GM12878 (cell line): ENCODE measurements around the gene SUFU. TPM values are rescaled to one million over a fixed set of nuclear protein-coding genes. Genes with fewer than 3 reads are reported as not detected.

ENCODE experiments used
- HDAC2 ChIP-seq: fragments of 200-600 bp; sonication (generic); IDR thresholded peaks from 2 replicates; pipeline ENCODE4 v1.6.1; 2017
- IKZF2 ChIP-seq, 2 experiments: fragments of 450-650 bp; IDR thresholded peaks; 2 replicates each; pipeline ENCODE4 v1.6.1; 2017; ENCODE audit warnings: mild to moderate bottlenecking in 2 of 2, moderate library complexity in 2 of 2
- MYB ChIP-seq: fragments of 150-350 bp; IDR thresholded peaks from 2 replicates; pipeline ENCODE4 v1.6.1; 2014; ENCODE audit warnings: mild to moderate bottlenecking, low read depth, low read length, borderline replicate concordance
- POLR2AphosphoS5 ChIP-seq: IDR thresholded peaks from 2 replicates; pipeline ENCODE4 v1.6.1; 2011; ENCODE audit warnings: mild to moderate bottlenecking, low read length, inconsistent platforms
- RUNX3 ChIP-seq: IDR thresholded peaks from 2 replicates; pipeline ENCODE4 v1.6.1; 2012; ENCODE audit warnings: low read length, inconsistent platforms
- SMARCA5 ChIP-seq: fragments of 450-650 bp; IDR thresholded peaks from 2 replicates; pipeline ENCODE4 v1.6.1; 2017; ENCODE audit warnings: mild to moderate bottlenecking
- YY1 ChIP-seq: IDR thresholded peaks from 2 replicates; pipeline ENCODE4 v1.6.1; 2011; ENCODE audit warnings: low read depth, mild to moderate bottlenecking, low read length
- polyA plus RNA-seq, 11 experiments: library from polyadenylated mRNA; depleted of rRNA in 4 of 11; unstranded in 6 of 11; stranded (reverse) in 5 of 11; fragments of >200 nt; fragmentation: Nextera tagmentation in 4 of 11; fragmentation: Illumina TruSeq in 1 of 11; extraction: Ambion mirVana in 4 of 11; extraction: Trizol in 1 of 11; gene quantifications; 1 replicate in 1 of 11; 2 replicates in 10 of 11; pipeline versions ENCODE4 v1.2.1 to v1.2.3, GENCODE V29; 2011 to 2016; ENCODE audit warnings: inconsistent platforms in 2 of 11, missing spikeins in 2 of 11, low read depth in 1 of 11
- total RNA-seq, 4 experiments: library from RNA; depleted of rRNA in 3 of 4; stranded (reverse); fragments of >200 nt in 3 of 4; fragmentation: Illumina TruSeq in 1 of 4; extraction: Trizol in 1 of 4; gene quantifications; 2 replicates each; pipeline versions ENCODE4 v1.2.1 to v1.2.3, GENCODE V29; 2013 to 2021
- TF ChIP-seq, protein P1 (sequence below), 3 experiments: IDR thresholded peaks in 2 of 3; conservative IDR thresholded peaks in 1 of 3; 2 replicates each; pipeline ENCODE4 v1.5.1; 2011; ENCODE audit warnings: low read depth in 3 of 3, low read length in 3 of 3, mild to moderate bottlenecking in 3 of 3, control low read depth in 2 of 3, moderate library complexity in 2 of 3, inconsistent platforms in 1 of 3, mixed read lengths in 1 of 3; ENCODE audit not compliant: control insufficient read depth in 2 of 3, insufficient read depth in 1 of 3; ENCODE audit errors: extremely low read depth in 1 of 3
- TF ChIP-seq, protein P2 (sequence below): fragments of 450-650 bp; IDR thresholded peaks from 2 replicates; pipeline ENCODE4 v1.6.1; 2017; ENCODE audit warnings: mild to moderate bottlenecking, moderate library complexity

The SUFU gene
- total and polyA plus RNA-seq, 10 of the 15 experiments (the other 5 are each of a cell fraction or from before 2014, with no cell fraction given) = 0.68 to 7.7 (median 2.4) TPM

DNA sequence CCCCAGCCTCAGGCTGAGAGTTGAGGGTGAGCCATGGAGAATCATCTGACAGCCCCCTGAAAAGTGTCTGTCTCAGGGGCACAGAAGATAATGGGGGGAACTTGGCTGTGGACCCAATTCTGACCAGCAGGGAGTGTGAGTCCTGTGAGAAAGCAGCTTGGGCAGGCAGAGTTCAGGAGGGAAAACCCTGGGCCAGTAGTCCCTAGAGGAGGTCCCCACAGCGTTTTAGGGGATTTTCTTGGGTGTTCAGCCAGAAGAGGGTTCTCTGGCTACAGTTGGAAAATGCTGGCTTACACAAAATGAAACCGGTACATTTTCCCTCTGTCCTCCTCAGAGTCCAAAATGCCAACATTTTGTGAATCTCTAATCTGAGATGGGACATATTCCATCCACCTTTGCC lies 104.7 kb downstream of the SUFU start (continued):
- TF ChIP-seq, protein P1, sequence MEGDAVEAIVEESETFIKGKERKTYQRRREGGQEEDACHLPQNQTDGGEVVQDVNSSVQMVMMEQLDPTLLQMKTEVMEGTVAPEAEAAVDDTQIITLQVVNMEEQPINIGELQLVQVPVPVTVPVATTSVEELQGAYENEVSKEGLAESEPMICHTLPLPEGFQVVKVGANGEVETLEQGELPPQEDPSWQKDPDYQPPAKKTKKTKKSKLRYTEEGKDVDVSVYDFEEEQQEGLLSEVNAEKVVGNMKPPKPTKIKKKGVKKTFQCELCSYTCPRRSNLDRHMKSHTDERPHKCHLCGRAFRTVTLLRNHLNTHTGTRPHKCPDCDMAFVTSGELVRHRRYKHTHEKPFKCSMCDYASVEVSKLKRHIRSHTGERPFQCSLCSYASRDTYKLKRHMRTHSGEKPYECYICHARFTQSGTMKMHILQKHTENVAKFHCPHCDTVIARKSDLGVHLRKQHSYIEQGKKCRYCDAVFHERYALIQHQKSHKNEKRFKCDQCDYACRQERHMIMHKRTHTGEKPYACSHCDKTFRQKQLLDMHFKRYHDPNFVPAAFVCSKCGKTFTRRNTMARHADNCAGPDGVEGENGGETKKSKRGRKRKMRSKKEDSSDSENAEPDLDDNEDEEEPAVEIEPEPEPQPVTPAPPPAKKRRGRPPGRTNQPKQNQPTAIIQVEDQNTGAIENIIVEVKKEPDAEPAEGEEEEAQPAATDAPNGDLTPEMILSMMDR (IDR thresholded peaks at IDR 0.05 in 2 of 3, conservative IDR thresholded peaks at IDR 0.05 in 1 of 3; ENCODE audit: control insufficient read depth in 2 of 3, extremely low read depth in 1 of 3, insufficient read depth in 1 of 3, low read depth in 3 of 3, low read length in 3 of 3) = peak; percentile 16 to 53 (median 43); a peak in 4 of 6 replicates
- TF ChIP-seq, protein P2, sequence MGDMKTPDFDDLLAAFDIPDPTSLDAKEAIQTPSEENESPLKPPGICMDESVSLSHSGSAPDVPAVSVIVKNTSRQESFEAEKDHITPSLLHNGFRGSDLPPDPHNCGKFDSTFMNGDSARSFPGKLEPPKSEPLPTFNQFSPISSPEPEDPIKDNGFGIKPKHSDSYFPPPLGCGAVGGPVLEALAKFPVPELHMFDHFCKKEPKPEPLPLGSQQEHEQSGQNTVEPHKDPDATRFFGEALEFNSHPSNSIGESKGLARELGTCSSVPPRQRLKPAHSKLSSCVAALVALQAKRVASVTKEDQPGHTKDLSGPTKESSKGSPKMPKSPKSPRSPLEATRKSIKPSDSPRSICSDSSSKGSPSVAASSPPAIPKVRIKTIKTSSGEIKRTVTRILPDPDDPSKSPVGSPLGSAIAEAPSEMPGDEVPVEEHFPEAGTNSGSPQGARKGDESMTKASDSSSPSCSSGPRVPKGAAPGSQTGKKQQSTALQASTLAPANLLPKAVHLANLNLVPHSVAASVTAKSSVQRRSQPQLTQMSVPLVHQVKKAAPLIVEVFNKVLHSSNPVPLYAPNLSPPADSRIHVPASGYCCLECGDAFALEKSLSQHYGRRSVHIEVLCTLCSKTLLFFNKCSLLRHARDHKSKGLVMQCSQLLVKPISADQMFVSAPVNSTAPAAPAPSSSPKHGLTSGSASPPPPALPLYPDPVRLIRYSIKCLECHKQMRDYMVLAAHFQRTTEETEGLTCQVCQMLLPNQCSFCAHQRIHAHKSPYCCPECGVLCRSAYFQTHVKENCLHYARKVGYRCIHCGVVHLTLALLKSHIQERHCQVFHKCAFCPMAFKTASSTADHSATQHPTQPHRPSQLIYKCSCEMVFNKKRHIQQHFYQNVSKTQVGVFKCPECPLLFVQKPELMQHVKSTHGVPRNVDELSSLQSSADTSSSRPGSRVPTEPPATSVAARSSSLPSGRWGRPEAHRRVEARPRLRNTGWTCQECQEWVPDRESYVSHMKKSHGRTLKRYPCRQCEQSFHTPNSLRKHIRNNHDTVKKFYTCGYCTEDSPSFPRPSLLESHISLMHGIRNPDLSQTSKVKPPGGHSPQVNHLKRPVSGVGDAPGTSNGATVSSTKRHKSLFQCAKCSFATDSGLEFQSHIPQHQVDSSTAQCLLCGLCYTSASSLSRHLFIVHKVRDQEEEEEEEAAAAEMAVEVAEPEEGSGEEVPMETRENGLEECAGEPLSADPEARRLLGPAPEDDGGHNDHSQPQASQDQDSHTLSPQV = no peak
- TF ChIP-seq HDAC2 = no peak
- TF ChIP-seq MYB = no peak
- TF ChIP-seq POLR2AphosphoS5 = no peak
- TF ChIP-seq RUNX3 = no peak
- 0 out of 2 replicates have a peak, but pooled peaks have one; percentile 53 for TF ChIP-seq SMARCA5
- TF ChIP-seq YY1 = peak; percentile 19; the same call in 1 of the 2 replicates
- TF ChIP-seq IKZF2 (IDR thresholded peaks at IDR 0.05) = peak; percentile 19 to 26; a peak in 2 of 4 replicates
